Left hindlimb (tissue), 1 donor: ENCODE results near the gene EPB41L4A.

ENCODE experiments used
- DNase-seq: peaks from one replicate; pipeline ENCODE4 v3.0.0-alpha.2; 2018

The EPB41L4A gene

GRCh38 chr5:112200131-112200530 lies 218.9 kb downstream of the EPB41L4A start:
- no peak for DNase-seq

- DNase-seq: no peak
These were observed 222.5 kb downstream of the EPB41L4A start for GRCh38 chr5:112196584-112196983.

GRCh38 chr5:112195924-112196323 lies 223.2 kb downstream of the EPB41L4A start:
- no peak for DNase-seq

- DNase-seq: no peak
These were observed 226.2 kb downstream of the EPB41L4A start for GRCh38 chr5:112192866-112193265.

GRCh38 chr5:112192072-112192471 lies 227.0 kb downstream of the EPB41L4A start:
- DNase-seq: no peak

- DNase-seq: no peak
These were observed 229.7 kb downstream of the EPB41L4A start for GRCh38 chr5:112189391-112189790.

- no peak for DNase-seq
These were observed 232.6 kb downstream of the EPB41L4A start for GRCh38 chr5:112186401-112186990.

GRCh38 chr5:112183874-112184273 lies 235.2 kb downstream of the EPB41L4A start:
- DNase-seq: no peak

GRCh38 chr5:112183103-112183711 lies 235.9 kb downstream of the EPB41L4A start:
- DNase-seq: no peak

GRCh38 chr5:112179290-112179689 lies 239.8 kb downstream of the EPB41L4A start:
- DNase-seq: no peak

GRCh38 chr5:112174959-112175594 lies 244.0 kb downstream of the EPB41L4A start:
- no peak for DNase-seq

- no peak for DNase-seq
These were observed 253.0 kb downstream of the EPB41L4A start for GRCh38 chr5:112165897-112166737.

- DNase-seq: no peak
These were observed 253.7 kb downstream of the EPB41L4A start for GRCh38 chr5:112165399-112165798.

GRCh38 chr5:112163435-112163834 lies 255.6 kb downstream of the EPB41L4A start:
- DNase-seq: no peak

- no peak for DNase-seq
These were observed 257.7 kb downstream of the EPB41L4A start for GRCh38 chr5:112161392-112161748.

GRCh38 chr5:112160652-112161391 lies 258.3 kb downstream of the EPB41L4A start:
- peak; percentile 92 for DNase-seq

- no peak for DNase-seq
These were observed 259.6 kb downstream of the EPB41L4A start for GRCh38 chr5:112159435-112159834.

- no peak for DNase-seq
These were observed 262.9 kb downstream of the EPB41L4A start for GRCh38 chr5:112156211-112156610.

- no peak for DNase-seq
These were observed 264.0 kb downstream of the EPB41L4A start for GRCh38 chr5:112154940-112155686.

GRCh38 chr5:112149727-112150126 lies 269.4 kb downstream of the EPB41L4A start:
- DNase-seq: no peak

GRCh38 chr5:112146323-112147226 lies 272.5 kb downstream of the EPB41L4A start:
- peak; percentile 53 for DNase-seq
